Measurements from ENCODE around the gene EID2B.

Gene EID2B

GRCh38 chr19:39531834-39532232, 819 bp downstream of the EID2B start:
- no peak for DNase-seq (ENCODE audit: low read depth)

DNA sequence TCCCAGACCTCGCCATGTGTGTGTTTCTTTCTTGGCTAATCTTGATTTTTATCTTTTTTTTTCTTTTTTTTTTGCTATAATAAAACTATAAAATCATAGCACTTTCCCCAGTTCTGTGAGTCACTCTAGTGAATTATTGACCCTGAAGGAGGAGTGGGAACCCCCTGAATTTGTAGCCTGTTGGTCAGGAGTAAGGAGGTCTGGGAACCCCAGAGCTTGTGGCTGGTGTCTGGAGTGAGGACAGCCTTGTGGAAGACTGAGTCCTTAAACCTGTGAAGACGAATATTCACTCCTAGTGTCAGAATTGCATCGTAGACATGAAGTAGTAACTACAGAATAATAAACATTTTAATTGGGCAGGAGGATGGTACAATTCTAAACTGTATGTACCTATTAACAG, 7.4 kb downstream of the EID2B start:
- no peak for DNase-seq (ENCODE audit: low read depth)

- no peak for DNase-seq (ENCODE audit: low read depth)
These were observed 8.2 kb downstream of the EID2B start for GRCh38 chr19:39524495-39524894.

GRCh38 chr19:39520541-39521484, 11.8 kb downstream of the EID2B start:
- DNase-seq (ENCODE audit: low read depth), result no peak

GRCh38 chr19:39518975-39519374, 13.7 kb downstream of the EID2B start:
- DNase-seq (ENCODE audit: low read depth), result no peak

DNA sequence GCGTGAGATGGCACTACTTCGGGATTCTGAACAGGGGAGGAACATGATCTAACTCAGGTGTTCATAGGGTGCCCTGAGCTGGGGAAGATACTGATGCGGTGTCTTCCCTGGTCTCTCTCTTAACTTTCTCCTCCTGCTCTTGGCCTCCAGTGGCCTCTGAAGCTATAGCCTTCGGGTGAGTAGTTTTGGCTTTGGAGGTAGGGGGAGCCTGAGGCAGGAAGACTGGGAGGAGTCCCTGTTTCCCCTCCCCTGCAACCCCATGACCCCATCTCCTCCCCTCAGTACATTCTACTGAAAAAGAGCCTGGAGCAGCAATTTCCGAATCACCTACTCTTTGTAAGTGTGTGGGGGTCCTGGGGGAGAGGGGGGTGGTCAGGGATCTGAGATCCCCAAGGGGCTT, 14.2 kb downstream of the EID2B start:
- DNase-seq (ENCODE audit: low read depth), result no peak

DNA sequence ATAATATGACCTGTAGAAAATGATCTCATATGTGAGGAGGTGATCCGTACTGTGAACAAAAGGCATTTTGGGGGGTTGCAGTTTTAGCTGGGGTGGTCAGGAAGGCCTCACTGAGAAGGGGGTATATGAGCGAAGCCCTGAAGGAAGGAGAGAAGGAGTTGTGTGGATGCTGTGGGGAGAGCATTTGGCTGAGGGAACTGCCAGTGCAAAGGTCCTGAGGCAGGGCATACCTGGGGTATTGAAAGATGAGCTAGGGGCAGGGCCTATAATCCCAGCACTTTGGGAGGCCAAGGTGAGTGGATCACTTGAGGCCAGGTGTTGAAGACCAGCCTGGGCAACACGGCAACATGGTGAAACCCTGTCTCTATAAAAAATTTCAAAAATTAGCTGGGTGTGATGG, 15.2 kb downstream of the EID2B start:
- DNase-seq (ENCODE audit: low read depth), result no peak

DNA sequence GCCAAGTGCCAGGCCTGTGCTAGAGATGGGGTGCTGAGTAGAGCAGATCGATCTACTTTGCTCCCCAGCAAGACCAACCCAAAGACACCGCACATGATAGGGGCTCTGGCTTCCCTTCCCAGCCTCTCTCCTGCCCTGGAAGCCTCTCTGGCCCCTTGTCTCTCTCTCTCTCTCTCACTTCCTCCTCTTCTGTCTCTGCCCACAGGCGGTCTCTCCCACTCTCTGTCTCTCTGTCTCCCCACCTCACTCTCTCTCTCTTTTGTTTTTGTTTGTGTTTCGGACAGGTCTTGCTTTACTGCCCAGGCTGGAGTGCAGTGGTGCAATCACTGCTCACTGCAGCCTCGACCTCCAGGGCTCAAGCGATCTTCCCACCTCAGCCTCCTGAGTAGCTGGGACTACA, 16.4 kb downstream of the EID2B start:
- no peak for DNase-seq (ENCODE audit: low read depth)

GRCh38 chr19:39515551-39516191, 17.0 kb downstream of the EID2B start:
- no peak for DNase-seq (ENCODE audit: low read depth)

- DNase-seq (ENCODE audit: low read depth), result no peak
These were observed 17.7 kb downstream of the EID2B start, which contains the start of gene SELENOV for GRCh38 chr19:39514840-39515550. TSS of gene SELENOV (plus strand) at chr19:39515139. CDS start at chr19:39515213, 74 bp downstream.

DNA sequence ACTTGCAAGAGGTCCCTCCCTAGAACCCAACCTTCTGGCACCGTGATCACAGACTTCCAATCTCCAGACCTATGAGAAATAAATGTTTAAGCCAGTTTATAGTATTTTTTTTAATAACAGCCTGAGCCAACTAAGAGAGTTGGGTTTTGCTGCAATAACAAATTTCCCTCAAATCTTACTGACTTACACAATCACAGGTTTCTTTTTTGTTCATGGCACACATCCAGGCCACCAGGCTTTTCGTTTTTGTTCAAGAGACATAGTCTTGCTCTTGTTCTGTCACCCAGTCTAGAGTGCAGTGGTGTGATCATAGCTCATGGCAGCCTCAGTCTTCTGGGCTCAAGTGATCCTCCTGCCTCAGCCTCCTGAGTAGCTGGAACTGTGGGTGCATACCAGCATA, 19.7 kb downstream of the EID2B start:
- no peak for DNase-seq (ENCODE audit: low read depth)

DNA sequence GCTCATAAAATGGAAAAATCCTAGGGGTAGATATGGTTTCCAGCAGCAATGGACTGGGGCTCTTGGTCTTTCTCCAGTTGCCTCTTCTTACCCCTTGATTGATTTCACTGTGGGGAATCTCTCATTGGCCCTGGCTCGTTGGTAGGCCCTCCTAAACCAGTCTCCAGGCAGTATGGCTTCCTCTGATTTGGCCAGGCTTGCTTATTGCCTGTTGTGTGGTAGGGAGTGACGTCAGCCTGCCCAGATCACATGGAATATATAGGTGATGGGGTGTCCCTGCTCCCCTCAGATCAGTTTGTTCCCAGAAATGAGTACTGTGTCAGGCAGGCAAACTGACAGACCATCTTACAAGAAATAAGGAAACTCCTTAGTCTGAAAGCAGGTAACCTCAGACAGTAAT, 23.4 kb downstream of the EID2B start:
- DNase-seq (ENCODE audit: low read depth), result no peak

DNA sequence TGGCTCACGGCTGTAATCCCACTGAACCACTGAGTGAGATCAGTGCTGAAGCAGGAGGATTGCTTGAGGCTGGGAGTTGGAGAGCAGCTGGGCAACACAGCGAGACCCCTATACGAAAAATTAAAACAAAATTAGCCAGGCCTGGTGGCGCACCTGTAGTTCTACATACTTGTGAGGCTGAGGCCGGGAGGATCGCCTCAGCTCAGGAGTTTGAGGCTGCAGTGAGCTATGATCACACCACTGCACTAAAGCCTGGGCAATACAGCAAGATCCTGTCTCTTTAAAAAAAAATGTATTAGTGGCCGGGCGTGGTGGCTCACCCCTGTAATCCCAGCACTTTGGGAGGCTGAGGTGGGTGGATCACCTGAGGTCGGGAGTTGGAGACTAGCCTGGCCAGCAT, 24.0 kb downstream of the EID2B start:
- DNase-seq (ENCODE audit: low read depth), result no peak

DNA sequence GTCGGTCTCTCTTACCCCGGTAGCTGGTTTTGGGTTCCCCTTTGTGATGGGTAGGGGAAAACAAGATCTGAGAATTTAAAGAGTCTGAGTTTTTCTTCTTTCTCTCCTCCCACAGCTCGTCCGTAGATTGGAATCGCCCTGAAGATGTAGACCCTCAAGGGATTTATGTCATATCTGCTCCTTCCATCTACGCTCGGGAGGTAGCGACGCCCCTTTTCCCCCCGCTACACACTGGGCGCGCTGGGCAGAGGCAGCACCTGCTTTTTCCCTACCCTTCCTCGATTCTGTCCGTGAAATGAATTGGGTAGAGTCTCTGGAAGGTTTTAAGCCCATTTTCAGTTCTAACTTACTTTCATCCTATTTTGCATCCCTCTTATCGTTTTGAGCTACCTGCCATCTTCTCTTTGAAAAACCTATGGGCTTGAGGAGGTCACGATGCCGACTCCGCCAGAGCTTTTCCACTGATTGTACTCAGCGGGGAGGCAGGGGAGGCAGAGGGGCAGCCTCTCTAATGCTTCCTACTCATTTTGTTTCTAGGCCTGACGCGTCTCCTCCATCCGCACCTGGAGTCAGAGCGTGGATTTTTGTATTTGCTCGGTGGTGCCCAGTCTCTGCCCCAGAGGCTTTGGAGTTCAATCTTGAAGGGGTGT, 24.8 kb downstream of the EID2B start:
- DNase-seq (ENCODE audit: low read depth), result no peak

DNA sequence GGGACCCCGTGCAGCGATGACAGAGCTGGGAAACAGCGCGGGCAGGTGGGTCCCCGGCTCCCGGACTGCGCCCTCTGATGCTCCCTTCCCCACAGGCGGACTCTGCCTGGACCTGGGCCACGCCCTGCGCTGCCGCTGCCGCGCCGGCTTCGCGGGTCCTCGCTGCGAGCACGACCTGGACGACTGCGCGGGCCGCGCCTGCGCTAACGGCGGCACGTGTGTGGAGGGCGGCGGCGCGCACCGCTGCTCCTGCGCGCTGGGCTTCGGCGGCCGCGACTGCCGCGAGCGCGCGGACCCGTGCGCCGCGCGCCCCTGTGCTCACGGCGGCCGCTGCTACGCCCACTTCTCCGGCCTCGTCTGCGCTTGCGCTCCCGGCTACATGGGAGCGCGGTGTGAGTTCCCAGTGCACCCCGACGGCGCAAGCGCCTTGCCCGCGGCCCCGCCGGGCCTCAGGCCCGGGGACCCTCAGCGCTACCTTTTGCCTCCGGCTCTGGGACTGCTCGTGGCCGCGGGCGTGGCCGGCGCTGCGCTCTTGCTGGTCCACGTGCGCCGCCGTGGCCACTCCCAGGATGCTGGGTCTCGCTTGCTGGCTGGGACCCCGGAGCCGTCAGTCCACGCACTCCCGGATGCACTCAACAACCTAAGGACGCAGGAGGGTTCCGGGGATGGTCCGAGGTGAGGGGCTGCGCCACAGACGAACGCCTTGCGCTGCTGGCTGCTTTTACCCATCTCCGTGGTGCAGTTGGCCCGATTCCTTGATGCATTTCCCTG, 25.5 kb downstream of the EID2B start:
- DNase-seq (ENCODE audit: low read depth), result peak; percentile 6

GRCh38 chr19:39506598-39506943, 26.1 kb downstream of the EID2B start:
- no peak for DNase-seq (ENCODE audit: low read depth)

DNA sequence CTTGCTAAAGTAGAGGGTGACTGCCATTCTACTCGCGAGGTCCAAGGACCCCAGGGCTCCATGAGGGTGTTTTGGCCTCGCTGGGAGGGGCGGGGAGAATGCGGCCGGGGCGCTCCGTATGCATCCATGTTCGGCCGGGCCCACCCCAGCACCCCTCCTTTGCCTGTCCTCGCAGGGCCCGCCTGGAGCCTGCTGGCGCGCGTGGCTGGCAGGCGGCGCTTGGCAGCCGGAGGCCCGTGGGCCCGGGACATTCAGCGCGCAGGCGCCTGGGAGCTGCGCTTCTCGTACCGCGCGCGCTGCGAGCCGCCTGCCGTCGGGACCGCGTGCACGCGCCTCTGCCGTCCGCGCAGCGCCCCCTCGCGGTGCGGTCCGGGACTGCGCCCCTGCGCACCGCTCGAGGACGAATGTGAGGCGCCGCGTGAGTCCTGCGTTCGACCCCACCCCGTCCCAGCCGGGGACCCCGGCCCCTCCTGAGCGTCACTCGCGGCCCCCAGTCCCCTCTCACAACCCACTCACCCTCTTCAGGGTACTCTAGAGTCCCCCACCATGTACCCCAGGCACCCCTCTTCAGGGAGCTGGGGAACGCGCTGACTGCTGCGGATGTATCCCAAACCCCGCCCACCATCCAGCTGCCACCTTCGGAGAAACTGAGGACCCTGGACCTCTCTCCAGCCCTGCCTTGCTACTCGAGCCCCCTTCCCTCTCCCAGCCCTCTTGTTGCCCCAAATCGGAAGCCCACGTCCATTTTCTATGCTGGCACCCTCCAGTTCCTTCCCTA, 29.8 kb downstream of the EID2B start:
- DNase-seq (ENCODE audit: low read depth), result peak; percentile 39

- DNase-seq (ENCODE audit: low read depth), result no peak
These were observed 31.3 kb downstream of the EID2B start for GRCh38 chr19:39501340-39501739.

- DNase-seq (ENCODE audit: low read depth), result no peak
These were observed 32.1 kb downstream of the EID2B start for GRCh38 chr19:39500543-39500942.

- DNase-seq (ENCODE audit: low read depth), result no peak
These were observed 32.7 kb downstream of the EID2B start for GRCh38 chr19:39499932-39500331.
